ENCODE results near the gene COPS2. TPM values are rescaled to one million over a fixed set of nuclear protein-coding genes. Genes with fewer than 3 reads are reported as not detected.

The COPS2 gene
- total and polyA plus RNA-seq, 9 of the 15 experiments (the other 6 are each of a cell fraction or from before 2014, with no cell fraction given) = 66.4 to 154 (median 117) TPM

DNA sequence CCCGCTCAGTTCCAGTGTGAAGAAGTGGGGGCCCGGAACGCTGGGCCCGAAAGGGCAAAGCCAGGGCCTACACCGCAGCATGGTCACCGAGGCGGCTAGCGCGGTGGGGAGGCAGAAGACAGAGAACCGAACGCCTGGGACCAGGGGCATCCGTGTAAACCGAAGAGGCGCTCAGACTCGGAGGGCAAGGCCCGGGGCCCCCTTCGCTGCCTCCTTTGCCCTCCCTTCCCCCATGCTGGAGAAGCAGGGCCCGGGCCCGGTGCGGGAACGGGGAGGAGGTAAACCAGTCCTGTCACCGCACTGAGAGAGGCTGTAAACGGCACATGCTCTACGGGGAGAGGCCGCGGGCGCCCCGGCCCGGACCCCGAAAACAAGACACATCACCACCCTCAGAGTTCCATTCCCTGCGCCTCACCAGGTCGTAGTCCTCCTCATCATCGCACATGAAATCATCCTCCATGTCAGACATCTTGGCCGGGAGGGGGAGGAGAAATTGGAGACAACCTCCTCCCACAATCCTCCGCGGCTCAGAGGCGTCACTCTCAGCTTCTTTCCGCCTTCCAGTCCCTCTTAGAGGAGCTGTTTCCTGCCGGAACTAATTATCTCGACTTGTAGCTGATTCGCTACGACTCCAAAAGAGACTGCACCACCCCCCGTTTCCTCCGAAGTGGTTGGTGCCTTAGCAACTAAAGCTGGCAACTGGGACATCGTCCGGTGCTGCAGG, at the start of gene COPS2 (continued):
- TF ChIP-seq, protein P1, sequence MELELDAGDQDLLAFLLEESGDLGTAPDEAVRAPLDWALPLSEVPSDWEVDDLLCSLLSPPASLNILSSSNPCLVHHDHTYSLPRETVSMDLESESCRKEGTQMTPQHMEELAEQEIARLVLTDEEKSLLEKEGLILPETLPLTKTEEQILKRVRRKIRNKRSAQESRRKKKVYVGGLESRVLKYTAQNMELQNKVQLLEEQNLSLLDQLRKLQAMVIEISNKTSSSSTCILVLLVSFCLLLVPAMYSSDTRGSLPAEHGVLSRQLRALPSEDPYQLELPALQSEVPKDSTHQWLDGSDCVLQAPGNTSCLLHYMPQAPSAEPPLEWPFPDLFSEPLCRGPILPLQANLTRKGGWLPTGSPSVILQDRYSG (tag; conservative IDR thresholded peaks at IDR 0.05; ENCODE audit: low read depth) = no peak
- TF ChIP-seq, protein P2, sequence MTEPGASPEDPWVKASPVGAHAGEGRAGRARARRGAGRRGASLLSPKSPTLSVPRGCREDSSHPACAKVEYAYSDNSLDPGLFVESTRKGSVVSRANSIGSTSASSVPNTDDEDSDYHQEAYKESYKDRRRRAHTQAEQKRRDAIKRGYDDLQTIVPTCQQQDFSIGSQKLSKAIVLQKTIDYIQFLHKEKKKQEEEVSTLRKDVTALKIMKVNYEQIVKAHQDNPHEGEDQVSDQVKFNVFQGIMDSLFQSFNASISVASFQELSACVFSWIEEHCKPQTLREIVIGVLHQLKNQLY (CRISPR knock-in tag; conservative IDR thresholded peaks at IDR 0.05) = 0 out of 4 replicates have a peak, but pooled peaks of 1 of the 2 experiments have one; percentile 20
- TF ChIP-seq RCOR1 (IDR thresholded peaks at IDR 0.05; ENCODE audit: borderline replicate concordance in 1 of 2, low read depth in 2 of 2, low read length in 2 of 2) = peak in 1 of 2 experiments; percentile 77; a peak in 1 of 4 replicates
- TF ChIP-seq TRIM24 (IDR thresholded peaks at IDR 0.05) = peak in 1 of 2 experiments; percentile 99; a peak in 2 of 4 replicates
- no peak for TF ChIP-seq ZNF165 (CRISPR knock-in tag; IDR thresholded peaks at IDR 0.05; ENCODE audit: borderline replicate concordance)
- no peak for TF ChIP-seq XRCC3 (IDR thresholded peaks at IDR 0.05)
- TF ChIP-seq ETV1 (tag; conservative IDR thresholded peaks at IDR 0.05; ENCODE audit: low read depth) = peak; percentile 92
- peak in 1 of 2 experiments; percentile 57; a peak in 1 of 4 replicates for TF ChIP-seq TEAD1 (CRISPR knock-in tag; IDR thresholded peaks at IDR 0.05)
- no peak for TF ChIP-seq ZNF347 (CRISPR knock-in tag; IDR thresholded peaks at IDR 0.05; ENCODE audit: low read depth)
- no peak for TF ChIP-seq ERF (CRISPR knock-in tag; IDR thresholded peaks at IDR 0.05)
- TF ChIP-seq ZNF76 (CRISPR knock-in tag; IDR thresholded peaks at IDR 0.05; ENCODE audit: borderline replicate concordance) = 0 out of 2 replicates have a peak, but pooled peaks have one; percentile 43
- TF ChIP-seq ZSCAN29 (IDR thresholded peaks at IDR 0.05) = no peak
- TF ChIP-seq, protein P3, sequence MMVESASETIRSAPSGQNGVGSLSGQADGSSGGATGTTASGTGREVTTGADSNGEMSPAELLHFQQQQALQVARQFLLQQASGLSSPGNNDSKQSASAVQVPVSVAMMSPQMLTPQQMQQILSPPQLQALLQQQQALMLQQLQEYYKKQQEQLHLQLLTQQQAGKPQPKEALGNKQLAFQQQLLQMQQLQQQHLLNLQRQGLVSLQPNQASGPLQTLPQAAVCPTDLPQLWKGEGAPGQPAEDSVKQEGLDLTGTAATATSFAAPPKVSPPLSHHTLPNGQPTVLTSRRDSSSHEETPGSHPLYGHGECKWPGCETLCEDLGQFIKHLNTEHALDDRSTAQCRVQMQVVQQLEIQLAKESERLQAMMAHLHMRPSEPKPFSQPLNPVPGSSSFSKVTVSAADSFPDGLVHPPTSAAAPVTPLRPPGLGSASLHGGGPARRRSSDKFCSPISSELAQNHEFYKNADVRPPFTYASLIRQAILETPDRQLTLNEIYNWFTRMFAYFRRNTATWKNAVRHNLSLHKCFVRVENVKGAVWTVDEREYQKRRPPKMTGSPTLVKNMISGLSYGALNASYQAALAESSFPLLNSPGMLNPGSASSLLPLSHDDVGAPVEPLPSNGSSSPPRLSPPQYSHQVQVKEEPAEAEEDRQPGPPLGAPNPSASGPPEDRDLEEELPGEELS (CRISPR knock-in tag; IDR thresholded peaks at IDR 0.05; ENCODE audit: borderline replicate concordance) = peak; percentile 87; the same call in 1 of the 2 replicates
- no peak for TF ChIP-seq CEBPG (CRISPR knock-in tag; IDR thresholded peaks at IDR 0.05)
- TF ChIP-seq CEBPG (tag; conservative IDR thresholded peaks at IDR 0.05 in 1 of 2, IDR thresholded peaks at IDR 0.05 in 1 of 2) = no peak
- TF ChIP-seq, protein P4, sequence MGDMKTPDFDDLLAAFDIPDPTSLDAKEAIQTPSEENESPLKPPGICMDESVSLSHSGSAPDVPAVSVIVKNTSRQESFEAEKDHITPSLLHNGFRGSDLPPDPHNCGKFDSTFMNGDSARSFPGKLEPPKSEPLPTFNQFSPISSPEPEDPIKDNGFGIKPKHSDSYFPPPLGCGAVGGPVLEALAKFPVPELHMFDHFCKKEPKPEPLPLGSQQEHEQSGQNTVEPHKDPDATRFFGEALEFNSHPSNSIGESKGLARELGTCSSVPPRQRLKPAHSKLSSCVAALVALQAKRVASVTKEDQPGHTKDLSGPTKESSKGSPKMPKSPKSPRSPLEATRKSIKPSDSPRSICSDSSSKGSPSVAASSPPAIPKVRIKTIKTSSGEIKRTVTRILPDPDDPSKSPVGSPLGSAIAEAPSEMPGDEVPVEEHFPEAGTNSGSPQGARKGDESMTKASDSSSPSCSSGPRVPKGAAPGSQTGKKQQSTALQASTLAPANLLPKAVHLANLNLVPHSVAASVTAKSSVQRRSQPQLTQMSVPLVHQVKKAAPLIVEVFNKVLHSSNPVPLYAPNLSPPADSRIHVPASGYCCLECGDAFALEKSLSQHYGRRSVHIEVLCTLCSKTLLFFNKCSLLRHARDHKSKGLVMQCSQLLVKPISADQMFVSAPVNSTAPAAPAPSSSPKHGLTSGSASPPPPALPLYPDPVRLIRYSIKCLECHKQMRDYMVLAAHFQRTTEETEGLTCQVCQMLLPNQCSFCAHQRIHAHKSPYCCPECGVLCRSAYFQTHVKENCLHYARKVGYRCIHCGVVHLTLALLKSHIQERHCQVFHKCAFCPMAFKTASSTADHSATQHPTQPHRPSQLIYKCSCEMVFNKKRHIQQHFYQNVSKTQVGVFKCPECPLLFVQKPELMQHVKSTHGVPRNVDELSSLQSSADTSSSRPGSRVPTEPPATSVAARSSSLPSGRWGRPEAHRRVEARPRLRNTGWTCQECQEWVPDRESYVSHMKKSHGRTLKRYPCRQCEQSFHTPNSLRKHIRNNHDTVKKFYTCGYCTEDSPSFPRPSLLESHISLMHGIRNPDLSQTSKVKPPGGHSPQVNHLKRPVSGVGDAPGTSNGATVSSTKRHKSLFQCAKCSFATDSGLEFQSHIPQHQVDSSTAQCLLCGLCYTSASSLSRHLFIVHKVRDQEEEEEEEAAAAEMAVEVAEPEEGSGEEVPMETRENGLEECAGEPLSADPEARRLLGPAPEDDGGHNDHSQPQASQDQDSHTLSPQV (IDR thresholded peaks at IDR 0.05) = no peak
- TF ChIP-seq ZKSCAN8 (CRISPR knock-in tag; IDR thresholded peaks at IDR 0.05) = no peak
- no peak for TF ChIP-seq KLF16 (IDR thresholded peaks at IDR 0.05)
- TF ChIP-seq ELF2 (CRISPR knock-in tag; IDR thresholded peaks at IDR 0.05) = no peak
- peak; percentile 89 for TF ChIP-seq POLR2A (conservative IDR thresholded peaks at IDR 0.05)
- no peak for TF ChIP-seq BCL6 (CRISPR knock-in tag; IDR thresholded peaks at IDR 0.05)
- no peak for TF ChIP-seq TAL1 (IDR thresholded peaks at IDR 0.05)
